SK-N-SH (cell line): ENCODE data around the gene PRKCB. TPM values are rescaled to one million over a fixed set of nuclear protein-coding genes. Genes with fewer than 3 reads are reported as not detected.

Experiments
- CTCF ChIA-PET: fragments of 300-600, 350-600 bp; formaldehyde crosslinking; extraction: SDS; loops from one replicate; lab custom pipeline; 2021; lab: Yijun Ruan, JAX
- POLR2A ChIA-PET: fragments of 350-600 bp; sonication (Branson Sonifier 250); formaldehyde crosslinking; extraction: SDS; loops from one replicate; lab custom pipeline; 2020; ENCODE audit warnings: antibody characterized with exemption, inconsistent platforms; lab: Yijun Ruan, JAX
- DNase-seq: peaks from one replicate; pipeline ENCODE4 v3.0.0; 2012
- H2AFZ ChIP-seq: fragments of 200-600 bp; sonication (generic); 2 replicates; pipeline ENCODE4 v1.8.1; 2016; ENCODE audit warnings: antibody characterized with exemption, mild to moderate bottlenecking, low read depth
- H3F3A ChIP-seq: fragments of 200-600 bp; sonication (generic); replicated peaks from 2 replicates; pipeline ENCODE3; 2016; ENCODE audit warnings: antibody characterized with exemption, mild to moderate bottlenecking; ENCODE audit not compliant: insufficient read depth
- H3K27ac ChIP-seq, 2 experiments: fragments of 200-500 bp in 1 of 2; fragments of 200-600 bp in 1 of 2; sonication (Bioruptor generic) in 1 of 2; sonication (generic), shearing (Covaris generic) in 1 of 2; 2 replicates each; pipeline versions ENCODE4 v1.5.1 to v1.6.1; 2014 to 2016; ENCODE audit warnings: low read depth in 2 of 2, inconsistent platforms in 1 of 2, low read length in 1 of 2, mild to moderate bottlenecking in 1 of 2, mixed read lengths in 1 of 2
- H3K27me3 ChIP-seq: fragments of 200-600 bp; sonication (generic), shearing (Covaris generic); 2 replicates; pipeline ENCODE4 v1.6.1; 2016; ENCODE audit warnings: mixed run types; ENCODE audit not compliant: insufficient read depth
- H3K36me3 ChIP-seq, 2 experiments: fragments of 200-500 bp in 1 of 2; fragments of 200-600 bp in 1 of 2; sonication (Bioruptor generic) in 1 of 2; sonication (generic) in 1 of 2; replicated peaks in 1 of 2; 2 replicates each; pipeline versions ENCODE3 to v1.5.1; 2014 to 2016; ENCODE audit warnings: low read length in 1 of 2, mild to moderate bottlenecking in 1 of 2; ENCODE audit not compliant: insufficient read depth in 2 of 2, control insufficient read depth in 1 of 2
- H3K4me1 ChIP-seq, 2 experiments: fragments of 200-500 bp in 1 of 2; fragments of 200-600 bp in 1 of 2; sonication (Bioruptor generic) in 1 of 2; sonication (generic), shearing (Covaris generic) in 1 of 2; 2 replicates each; pipeline versions ENCODE4 v1.5.1 to v1.6.1; 2014 to 2016; ENCODE audit warnings: low read depth in 1 of 2, low read length in 1 of 2, mixed run types in 1 of 2; ENCODE audit not compliant: insufficient read depth in 2 of 2, control insufficient read depth in 1 of 2
- H3K4me2 ChIP-seq: fragments of 200-600 bp; sonication (generic), shearing (Covaris generic); 2 replicates; pipeline ENCODE4 v1.6.1; 2017; ENCODE audit warnings: mixed run types
- H3K4me3 ChIP-seq, 2 experiments: fragments of 200-500 bp in 1 of 2; fragments of 200-600 bp in 1 of 2; sonication (Bioruptor generic) in 1 of 2; sonication (generic), shearing (Covaris generic) in 1 of 2; 2 replicates each; pipeline versions ENCODE4 v1.5.1 to v1.8.1; 2014 to 2016; ENCODE audit warnings: low read depth in 2 of 2, inconsistent platforms in 1 of 2, low read length in 1 of 2, mild to moderate bottlenecking in 1 of 2, mixed read lengths in 1 of 2, moderate library complexity in 1 of 2
- H3K79me2 ChIP-seq: fragments of 200-600 bp; sonication (generic); 2 replicates; pipeline ENCODE4 v1.8.1; 2017; ENCODE audit warnings: mild to moderate bottlenecking; ENCODE audit not compliant: insufficient read depth
- H3K9ac ChIP-seq: fragments of 200-600 bp; sonication (generic); 2 replicates; pipeline ENCODE4 v1.6.1; 2017; ENCODE audit warnings: mixed run types
- H3K9me2 ChIP-seq: fragments of 200-600 bp; sonication (generic); 2 replicates; pipeline ENCODE4 v1.6.1; 2017; ENCODE audit warnings: mixed run types
- H3K9me3 ChIP-seq: fragments of 200-600 bp; sonication (generic); 2 replicates; pipeline ENCODE4 v1.6.1; 2017; ENCODE audit warnings: mixed run types, mild to moderate bottlenecking, moderate library complexity
- H4K20me1 ChIP-seq: fragments of 200-600 bp; sonication (generic); 2 replicates; pipeline ENCODE4 v1.6.1; 2017; ENCODE audit warnings: mild to moderate bottlenecking, mixed run types; ENCODE audit not compliant: insufficient read depth
- ELF1 ChIP-seq: IDR thresholded peaks from 2 replicates; pipeline ENCODE4 v1.4.0; 2012
- MAX ChIP-seq: IDR thresholded peaks from 2 replicates; pipeline ENCODE4 v1.4.0; 2012; ENCODE audit warnings: low read depth
- NRF1 ChIP-seq: IDR thresholded peaks from 2 replicates; pipeline ENCODE4 v1.6.1; 2012; ENCODE audit warnings: low read depth, mild to moderate bottlenecking, low read length
- RAD21 ChIP-seq: IDR thresholded peaks from 2 replicates; pipeline ENCODE4 v1.6.1; 2012; ENCODE audit warnings: mild to moderate bottlenecking, low read length
- RFX5 ChIP-seq: IDR thresholded peaks from 2 replicates; pipeline ENCODE4 v1.6.1; 2012; ENCODE audit warnings: mild to moderate bottlenecking, improper control_type of control experiment, low read length
- SMC3 ChIP-seq: IDR thresholded peaks from 2 replicates; pipeline ENCODE4 v1.6.1; 2012; ENCODE audit warnings: low read depth, low read length, improper control_type of control experiment
- TAF1 ChIP-seq: IDR thresholded peaks from 2 replicates; pipeline ENCODE4 v1.6.1; 2012; ENCODE audit warnings: low read depth, mild to moderate bottlenecking, low read length, moderate library complexity, borderline replicate concordance
- YY1 ChIP-seq: IDR thresholded peaks from 2 replicates; pipeline ENCODE4 v1.4.0; 2012; ENCODE audit warnings: low read depth, mild to moderate bottlenecking
- WGBS: methylation state at CpG from one replicate; pipeline ENCODE4 v1.1.6; 2017; ENCODE audit warnings: low lambda C conversion rate; 5-methylcytosine and 5-hydroxymethylcytosine counted together
- polyA plus RNA-seq, 3 experiments: library from polyadenylated mRNA; depleted of rRNA; stranded (reverse); fragments of >200 nt; gene quantifications; 2 replicates each; pipeline ENCODE4 v1.2.3, GENCODE V29; 2012
- TF ChIP-seq, protein P1 (sequence below): IDR thresholded peaks from 2 replicates; pipeline ENCODE4 v1.4.0; 2012; ENCODE audit warnings: low read depth, borderline replicate concordance
- TF ChIP-seq, protein P2 (sequence below): fragments of 150-350 bp; IDR thresholded peaks from 2 replicates; pipeline ENCODE4 v1.6.1; 2017; ENCODE audit warnings: antibody characterized with exemption, low read length, low read depth, borderline replicate concordance
- TF ChIP-seq, protein P3 (sequence below): IDR thresholded peaks from 2 replicates; pipeline ENCODE4 v1.6.1; 2012; ENCODE audit warnings: mild to moderate bottlenecking, low read depth, low read length, moderate library complexity

Gene PRKCB
- polyA plus RNA-seq, 1 of the 3 experiments (the other 2 are of a cell fraction), result 0.12 TPM

- H3K4me1 ChIP-seq, result peaks cover 0 to 8% of the 10 kb centered on the region in 2 experiments; a peak in 1 of 4 replicates
- ChIA-PET CTCF (no interaction called here), POLR2A (no interaction called here)
- H3K4me2 ChIP-seq, result no peak overlapping the region
- DNase-seq, result no peak
- H3K9ac ChIP-seq, result no peak overlapping the region
- 21% methylated on average over 11 of the region's 11 CpGs for WGBS
- no peaks in the 10 kb centered on the region for H3K36me3 ChIP-seq
- no peaks in the 10 kb centered on the region for H3K27me3 ChIP-seq
- H3K9me2 ChIP-seq, result no peaks in the 10 kb centered on the region
- H3K79me2 ChIP-seq, result no peaks in the 10 kb centered on the region
- no peaks in the 10 kb centered on the region for H3K9me3 ChIP-seq
- H3K4me3 ChIP-seq, result no peak overlapping the region
- no peak overlapping the region for H2AFZ ChIP-seq
- no peaks in the 10 kb centered on the region for H3F3A ChIP-seq
- no peak for TF ChIP-seq MAX
- TF ChIP-seq NRF1, result no peak
- no peak overlapping the region for H3K27ac ChIP-seq
- H4K20me1 ChIP-seq, result no peaks in the 10 kb centered on the region
Observed at GRCh38 chr16:23857256-23857880, 21.6 kb downstream of the PRKCB start.

- Histone ChIP-seq H2AFZ (no peak overlapping the region), H3K9me3 (no peaks in the 10 kb centered on the region), H3K4me2 (no peak overlapping the region), H3K9ac (no peak overlapping the region), H3K9me2 (no peaks in the 10 kb centered on the region), H3K27me3 (no peaks in the 10 kb centered on the region), H4K20me1 (no peaks in the 10 kb centered on the region), H3K79me2 (no peaks in the 10 kb centered on the region), H3F3A (no peaks in the 10 kb centered on the region), H3K4me3 (no peak overlapping the region), H3K27ac (no peak overlapping the region), H3K36me3 (no peaks in the 10 kb centered on the region), H3K4me1 (peaks cover 0 to 8% of the 10 kb centered on the region in 2 experiments; a peak in 1 of 4 replicates)
- CTCF ChIA-PET, result no interaction called here
- no peak for DNase-seq
- TF ChIP-seq, protein P1, sequence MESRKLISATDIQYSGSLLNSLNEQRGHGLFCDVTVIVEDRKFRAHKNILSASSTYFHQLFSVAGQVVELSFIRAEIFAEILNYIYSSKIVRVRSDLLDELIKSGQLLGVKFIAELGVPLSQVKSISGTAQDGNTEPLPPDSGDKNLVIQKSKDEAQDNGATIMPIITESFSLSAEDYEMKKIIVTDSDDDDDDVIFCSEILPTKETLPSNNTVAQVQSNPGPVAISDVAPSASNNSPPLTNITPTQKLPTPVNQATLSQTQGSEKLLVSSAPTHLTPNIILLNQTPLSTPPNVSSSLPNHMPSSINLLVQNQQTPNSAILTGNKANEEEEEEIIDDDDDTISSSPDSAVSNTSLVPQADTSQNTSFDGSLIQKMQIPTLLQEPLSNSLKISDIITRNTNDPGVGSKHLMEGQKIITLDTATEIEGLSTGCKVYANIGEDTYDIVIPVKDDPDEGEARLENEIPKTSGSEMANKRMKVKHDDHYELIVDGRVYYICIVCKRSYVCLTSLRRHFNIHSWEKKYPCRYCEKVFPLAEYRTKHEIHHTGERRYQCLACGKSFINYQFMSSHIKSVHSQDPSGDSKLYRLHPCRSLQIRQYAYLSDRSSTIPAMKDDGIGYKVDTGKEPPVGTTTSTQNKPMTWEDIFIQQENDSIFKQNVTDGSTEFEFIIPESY, result no peak
- TF ChIP-seq, protein P2, sequence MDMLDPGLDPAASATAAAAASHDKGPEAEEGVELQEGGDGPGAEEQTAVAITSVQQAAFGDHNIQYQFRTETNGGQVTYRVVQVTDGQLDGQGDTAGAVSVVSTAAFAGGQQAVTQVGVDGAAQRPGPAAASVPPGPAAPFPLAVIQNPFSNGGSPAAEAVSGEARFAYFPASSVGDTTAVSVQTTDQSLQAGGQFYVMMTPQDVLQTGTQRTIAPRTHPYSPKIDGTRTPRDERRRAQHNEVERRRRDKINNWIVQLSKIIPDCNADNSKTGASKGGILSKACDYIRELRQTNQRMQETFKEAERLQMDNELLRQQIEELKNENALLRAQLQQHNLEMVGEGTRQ, result no peak
- TF ChIP-seq RFX5 (no peak), YY1 (no peak), NRF1 (no peak), TAF1 (no peak), ELF1 (no peak), SMC3 (no peak), RAD21 (no peak)
- TF ChIP-seq, protein P3, sequence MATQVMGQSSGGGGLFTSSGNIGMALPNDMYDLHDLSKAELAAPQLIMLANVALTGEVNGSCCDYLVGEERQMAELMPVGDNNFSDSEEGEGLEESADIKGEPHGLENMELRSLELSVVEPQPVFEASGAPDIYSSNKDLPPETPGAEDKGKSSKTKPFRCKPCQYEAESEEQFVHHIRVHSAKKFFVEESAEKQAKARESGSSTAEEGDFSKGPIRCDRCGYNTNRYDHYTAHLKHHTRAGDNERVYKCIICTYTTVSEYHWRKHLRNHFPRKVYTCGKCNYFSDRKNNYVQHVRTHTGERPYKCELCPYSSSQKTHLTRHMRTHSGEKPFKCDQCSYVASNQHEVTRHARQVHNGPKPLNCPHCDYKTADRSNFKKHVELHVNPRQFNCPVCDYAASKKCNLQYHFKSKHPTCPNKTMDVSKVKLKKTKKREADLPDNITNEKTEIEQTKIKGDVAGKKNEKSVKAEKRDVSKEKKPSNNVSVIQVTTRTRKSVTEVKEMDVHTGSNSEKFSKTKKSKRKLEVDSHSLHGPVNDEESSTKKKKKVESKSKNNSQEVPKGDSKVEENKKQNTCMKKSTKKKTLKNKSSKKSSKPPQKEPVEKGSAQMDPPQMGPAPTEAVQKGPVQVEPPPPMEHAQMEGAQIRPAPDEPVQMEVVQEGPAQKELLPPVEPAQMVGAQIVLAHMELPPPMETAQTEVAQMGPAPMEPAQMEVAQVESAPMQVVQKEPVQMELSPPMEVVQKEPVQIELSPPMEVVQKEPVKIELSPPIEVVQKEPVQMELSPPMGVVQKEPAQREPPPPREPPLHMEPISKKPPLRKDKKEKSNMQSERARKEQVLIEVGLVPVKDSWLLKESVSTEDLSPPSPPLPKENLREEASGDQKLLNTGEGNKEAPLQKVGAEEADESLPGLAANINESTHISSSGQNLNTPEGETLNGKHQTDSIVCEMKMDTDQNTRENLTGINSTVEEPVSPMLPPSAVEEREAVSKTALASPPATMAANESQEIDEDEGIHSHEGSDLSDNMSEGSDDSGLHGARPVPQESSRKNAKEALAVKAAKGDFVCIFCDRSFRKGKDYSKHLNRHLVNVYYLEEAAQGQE, result no peak
- POLR2A ChIA-PET, result no interaction called here
- 21% methylated on average over 1 of the region's 1 CpG for WGBS
Observed at GRCh38 chr16:23857881-23858269, 22.1 kb downstream of the PRKCB start.
